K562 (cell line): ENCODE data around the gene ERF. TPM values are rescaled to one million over a fixed set of nuclear protein-coding genes. Genes with fewer than 3 reads are reported as not detected.

Experiments
- ATAC-seq: fragments of 200-7000 bp; cut with Tn5 transposase; 3 replicates; pipeline ENCODE4 v1.9.1; 2020; ENCODE audit warnings: moderate library complexity
- BruUV-seq: library from RNA; stranded (reverse); fragments of 400-500 nt; replicated peaks from 2 replicates; lab custom pipeline; 2021; lab: Mats Ljungman, UMichigan
- CTCF ChIA-PET: fragments of 300-600 bp; formaldehyde crosslinking; extraction: SDS; loops from one replicate; lab custom pipeline; 2021; ENCODE audit warnings: low intra/inter-chr PET ratio; lab: Yijun Ruan, JAX
- POLR2A ChIA-PET: fragments of 300-600, 350-650 bp; sonication (Branson Sonifier 250); formaldehyde crosslinking; extraction: SDS; loops from one replicate; lab custom pipeline; 2021; ENCODE audit warnings: antibody characterized with exemption, inconsistent platforms; lab: Yijun Ruan, JAX
- DNase-seq, 4 experiments: peaks; one replicate each; pipeline versions ENCODE4 v3.0.0 to v3.0.0-alpha.2; 2011 to 2018; ENCODE audit warnings: low spot score in 3 of 4, mixed read lengths in 3 of 4; ENCODE audit errors: extremely low read depth in 1 of 4
- FAIRE-seq: peaks from 2 replicates; lab custom pipeline; 2011; peaks lifted over from hg19 to GRCh38; lab: Jason Lieb, UNC
- H2AFZ ChIP-seq: 2 replicates; pipeline ENCODE4 v1.6.0; 2011; ENCODE audit warnings: low read depth, low read length, control low read depth, inconsistent platforms
- H3K27ac ChIP-seq: fragments of 200-600 bp; 3 replicates; pipeline ENCODE4 v1.8.0; 2011; ENCODE audit warnings: low read depth, mild to moderate bottlenecking, control low read depth, inconsistent platforms, low read length, moderate library complexity, mixed read lengths; ENCODE audit errors: extremely low read depth
- H3K27me3 ChIP-seq, 2 experiments: fragments of 300-600 bp in 1 of 2; 2 replicates in 1 of 2; 3 replicates in 1 of 2; pipeline versions ENCODE4 v1.6.0 to v1.8.0; 2011; ENCODE audit warnings: inconsistent platforms in 2 of 2, low read length in 2 of 2, mild to moderate bottlenecking in 1 of 2, mixed read lengths in 1 of 2, moderate library complexity in 1 of 2; ENCODE audit not compliant: control insufficient read depth in 2 of 2, insufficient read depth in 2 of 2
- H3K36me3 ChIP-seq: fragments of 300-600 bp; 3 replicates; pipeline ENCODE4 v1.8.0; 2011; ENCODE audit warnings: mild to moderate bottlenecking, low read length, inconsistent platforms; ENCODE audit not compliant: control insufficient read depth, insufficient read depth
- H3K4me1 ChIP-seq, 2 experiments: fragments of 200-600 bp in 1 of 2; replicated peaks in 1 of 2; 2 replicates in 1 of 2; 3 replicates in 1 of 2; pipeline versions ENCODE4 v1.5.1 to v1.8.0; 2011; ENCODE audit warnings: inconsistent platforms in 2 of 2, low read length in 2 of 2, mild to moderate bottlenecking in 1 of 2, mixed read lengths in 1 of 2, moderate library complexity in 1 of 2; ENCODE audit not compliant: control insufficient read depth in 2 of 2, insufficient read depth in 2 of 2
- H3K4me2 ChIP-seq: 2 replicates; pipeline ENCODE4 v1.6.1; 2011; ENCODE audit warnings: low read length, control low read depth, inconsistent platforms, mixed read lengths; ENCODE audit not compliant: insufficient read depth
- H3K4me3 ChIP-seq: fragments of 200-600 bp; sonication (generic), shearing (Covaris generic); 2 replicates; pipeline ENCODE4 v1.5.1; 2016; ENCODE audit warnings: control low read depth, inconsistent platforms
- H3K79me2 ChIP-seq: fragments of 200-600 bp; 3 replicates; pipeline ENCODE4 v1.8.0; 2011; ENCODE audit warnings: low read length, inconsistent platforms; ENCODE audit not compliant: control insufficient read depth, insufficient read depth
- H3K9ac ChIP-seq, 2 experiments: 2 replicates each; pipeline versions ENCODE4 v1.6.0 to v1.6.1; 2011; ENCODE audit warnings: low read depth in 2 of 2, low read length in 2 of 2, control low read depth in 1 of 2, inconsistent platforms in 1 of 2, mild to moderate bottlenecking in 1 of 2, mixed read lengths in 1 of 2; ENCODE audit not compliant: insufficient read depth in 1 of 2
- H3K9me1 ChIP-seq: one replicate; pipeline ENCODE4 v1.6.0; 2011; ENCODE audit warnings: inconsistent platforms, mild to moderate bottlenecking, low read length, moderate library complexity; ENCODE audit not compliant: control insufficient read depth, insufficient read depth
- H3K9me3 ChIP-seq: replicated peaks from 2 replicates; pipeline ENCODE4 v1.5.1; 2011; ENCODE audit warnings: low read depth, low read length, inconsistent platforms; ENCODE audit not compliant: control insufficient read depth, insufficient read depth
- H4K20me1 ChIP-seq: replicated peaks from 2 replicates; pipeline ENCODE4 v1.6.1; 2011; ENCODE audit warnings: low read length, inconsistent platforms, mixed read lengths; ENCODE audit not compliant: control insufficient read depth, insufficient read depth
- CC2D1A ChIP-seq: fragments of 450-650 bp; IDR thresholded peaks from 2 replicates; pipeline ENCODE4 v1.6.1; 2017; ENCODE audit warnings: mild to moderate bottlenecking
- CHD4 ChIP-seq: fragments of 200-600 bp; sonication (generic); IDR thresholded peaks from 3 replicates; pipeline ENCODE4 v1.6.1; 2012; ENCODE audit warnings: low read depth, mild to moderate bottlenecking, mixed read lengths, low read length, inconsistent platforms; ENCODE audit not compliant: insufficient read depth, insufficient replicate concordance, poor library complexity, severe bottlenecking
- ELF4 ChIP-seq: fragments of 450-650 bp; formaldehyde crosslinking; IDR thresholded peaks from 2 replicates; pipeline ENCODE4 v1.4.0; 2022; ENCODE audit warnings: missing genetic modification characterization
- ETV5 ChIP-seq: sonication (generic); formaldehyde crosslinking; IDR thresholded peaks from 2 replicates; pipeline ENCODE4 v1.4.0; 2020; ENCODE audit warnings: low read depth, mild to moderate bottlenecking, missing genetic modification reagents
- FIP1L1 ChIP-seq: fragments of 200-400 bp; formaldehyde crosslinking; IDR thresholded peaks from 2 replicates; pipeline ENCODE4 v1.6.1; 2018; ENCODE audit warnings: mild to moderate bottlenecking, low read depth, low read length; ENCODE audit not compliant: poor library complexity, severe bottlenecking
- HOXB6 ChIP-seq: fragments of 250-450 bp; sonication (Bioruptor Pico); IDR thresholded peaks from 2 replicates; pipeline ENCODE4 v1.5.1; 2022; ENCODE audit warnings: mild to moderate bottlenecking, borderline replicate concordance
- NRF1 ChIP-seq, 2 experiments: fragments of 450-650 bp; IDR thresholded peaks in 1 of 2; conservative IDR thresholded peaks in 1 of 2; 2 replicates each; pipeline ENCODE4 v1.6.1; 2014; ENCODE audit warnings: mild to moderate bottlenecking in 2 of 2
- SIN3A ChIP-seq, 2 experiments: fragments of 150-350 bp in 1 of 2; IDR thresholded peaks; 2 replicates each; pipeline ENCODE4 v1.6.1; 2011 to 2016; ENCODE audit warnings: borderline replicate concordance in 2 of 2, low read depth in 2 of 2, low read length in 2 of 2, mild to moderate bottlenecking in 2 of 2, moderate library complexity in 2 of 2; ENCODE audit not compliant: control insufficient read depth in 1 of 2
- SMARCE1 ChIP-seq: fragments of 450-650 bp; IDR thresholded peaks from 2 replicates; pipeline ENCODE4 v1.7.1; 2016; ENCODE audit warnings: mild to moderate bottlenecking
- SRSF1 ChIP-seq: fragments of 200-400 bp; formaldehyde crosslinking; IDR thresholded peaks from 2 replicates; pipeline ENCODE4 v1.6.1; 2017; ENCODE audit warnings: mild to moderate bottlenecking, low read depth, low read length, moderate library complexity
- ZC3H11A ChIP-seq: IDR thresholded peaks from 2 replicates; pipeline ENCODE4 v1.6.1; 2012; ENCODE audit warnings: low read depth, low read length, improper control_type of control experiment
- ZNF175 ChIP-seq: fragments of 200-800 bp; sonication (Bioruptor generic); IDR thresholded peaks from 2 replicates; pipeline ENCODE4 v1.6.1; 2016; ENCODE audit warnings: low read depth, mild to moderate bottlenecking, missing genetic modification characterization, missing compliant biosample characterization
- WGBS: fragments of 100-300 bp; shearing (Covaris generic); methylation state at CpG from one replicate; pipeline ENCODE4 v1.1.6; 2016; ENCODE audit warnings: low coverage, mixed read lengths; ENCODE audit not compliant: insufficient coverage; ENCODE audit errors: missing lambda C conversion rate; 5-methylcytosine and 5-hydroxymethylcytosine counted together
- in situ Hi-C: fragments of 300-500 bp; cut with MboI; formaldehyde crosslinking; loops from 4 replicates; pipeline ENCODE4 v1.15.0; 2018; ENCODE audit warnings: inconsistent platforms, mixed read lengths
- intact Hi-C: fragments of 100-400 bp; cut with micrococcal nuclease; formaldehyde crosslinking; loops from 2 replicates; pipeline ENCODE4 v1.14.2; 2022
- polyA plus RNA-seq, 8 experiments: library from polyadenylated mRNA; depleted of rRNA in 4 of 8; stranded (reverse) in 5 of 8; unstranded in 3 of 8; fragments of >200 nt; fragmentation: Nextera tagmentation in 2 of 8; fragmentation: Illumina TruSeq in 1 of 8; extraction: Ambion mirVana in 2 of 8; extraction: Trizol in 1 of 8; gene quantifications; 2 replicates each; pipeline versions ENCODE4 v1.2.1 to v1.2.3, GENCODE V29; 2011 to 2014; ENCODE audit warnings: inconsistent platforms in 1 of 8, missing spikeins in 1 of 8
- total RNA-seq, 7 experiments: library from RNA; depleted of rRNA in 6 of 7; stranded (reverse); fragments of >200 nt in 6 of 7; fragmentation: Illumina TruSeq in 2 of 7; extraction: Trizol in 2 of 7; gene quantifications; 2 replicates each; pipeline versions ENCODE4 v1.2.1 to v1.2.3, GENCODE V29; 2011 to 2021; ENCODE audit warnings: low replicate concordance in 1 of 7
- TF ChIP-seq, protein P1 (sequence below): sonication (generic); formaldehyde crosslinking; IDR thresholded peaks from 2 replicates; pipeline ENCODE4 v1.8.0; 2022; ENCODE audit warnings: mild to moderate bottlenecking, low read depth, missing genetic modification reagents
- TF ChIP-seq, protein P2 (sequence below), 3 experiments: IDR thresholded peaks in 2 of 3; conservative IDR thresholded peaks in 1 of 3; 2 replicates each; pipeline ENCODE4 v1.5.1; 2011 to 2012; ENCODE audit warnings: low read length in 3 of 3, mild to moderate bottlenecking in 3 of 3, control low read depth in 2 of 3, improper control_type of control experiment in 1 of 3, inconsistent platforms in 1 of 3, low read depth in 1 of 3, mixed read lengths in 1 of 3, moderate library complexity in 1 of 3; ENCODE audit not compliant: insufficient read depth in 2 of 3
- TF ChIP-seq, protein P3 (sequence below): fragments of 450-650 bp; IDR thresholded peaks from 2 replicates; pipeline ENCODE4 v1.6.1; 2016; ENCODE audit warnings: borderline replicate concordance

ERF gene
- total and polyA plus RNA-seq, 9 of the 15 experiments (the other 6 are each of a cell fraction or from before 2014, with no cell fraction given): 0.03 to 75.4 (median 27.0) TPM

DNA sequence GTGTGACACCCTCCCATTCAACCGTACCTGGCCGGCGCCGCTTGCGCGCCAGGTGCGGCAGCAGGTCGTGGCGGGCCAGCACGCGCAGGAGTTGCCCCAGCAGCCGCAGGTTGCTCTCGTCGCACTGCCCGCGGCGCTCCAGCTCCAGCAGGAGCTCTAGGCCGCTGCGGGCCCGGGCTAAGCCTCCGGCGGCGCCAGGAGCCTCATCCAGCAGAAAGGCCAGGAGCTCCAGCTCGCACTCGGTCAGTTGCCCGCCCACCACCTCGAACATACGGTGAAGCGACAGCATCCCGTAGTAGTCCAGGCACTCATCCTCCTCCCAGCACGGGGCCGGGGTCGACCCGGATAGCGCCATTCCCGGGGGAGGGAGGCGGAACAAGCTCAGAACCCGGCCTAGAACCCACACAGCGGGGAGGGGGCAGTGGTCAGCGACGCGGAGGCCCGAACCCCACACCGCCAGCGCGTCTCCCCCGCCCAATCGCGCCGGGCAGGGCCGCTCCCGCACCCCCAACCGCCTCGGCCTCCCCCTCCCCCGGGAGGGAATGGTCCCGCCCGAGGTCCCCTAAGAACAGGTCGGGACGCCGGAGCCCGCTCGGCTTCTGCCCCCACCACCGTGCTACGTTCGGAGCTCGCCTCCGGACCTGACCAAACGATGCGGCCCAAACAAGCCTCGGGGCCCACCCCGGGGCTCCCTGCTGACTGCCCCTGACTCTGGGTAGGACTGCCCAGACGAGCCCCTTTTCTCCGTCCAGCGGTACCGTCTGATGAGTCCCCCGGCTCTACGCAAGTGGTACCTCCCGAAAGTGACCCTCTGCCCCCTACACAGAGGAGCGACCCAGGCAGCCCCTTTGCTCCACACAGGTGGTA is 38.0 kb downstream of the ERF start:
- DNase-seq (peak; percentile 61 to 80 (median 72)), FAIRE-seq (no peak), ATAC-seq (peak; percentile 45)
- Histone ChIP-seq H4K20me1 (peaks cover 16% of the 10 kb centered on the region), H3K4me3 (peak overlapping the region; percentile 82), H3K36me3 (peaks cover 47% of the 10 kb centered on the region), H2AFZ (peak overlapping the region; percentile 89), H3K4me2 (peak overlapping the region; percentile 96), H3K9me3 (no peaks in the 10 kb centered on the region), H3K4me1 (peaks cover 30 to 55% of the 10 kb centered on the region in 2 experiments), H3K27ac (peak overlapping the region; percentile 91), H3K9me1 (peaks cover 6% of the 10 kb centered on the region), H3K79me2 (peaks cover 95% of the 10 kb centered on the region), H3K9ac (peak overlapping the region; percentile 89 to 96), H3K27me3 (no peaks in the 10 kb centered on the region)
- BruUV-seq: no TSS peak
- ChIA-PET POLR2A (interaction anchor here (0.5 to 3.1 kb wide), 12 partner anchors 9 to 114 kb away, joined by 3 to 19 read pairs (median 4); partner anchors contain the start of gene GSK3A), CTCF (no interaction called here)
- WGBS: under 1% methylated on average over 66 of the region's 79 CpGs
- intact Hi-C loops: no loop called here
- in situ Hi-C loops: no loop called here
- TF ChIP-seq CC2D1A (no peak), NRF1 (conservative IDR thresholded peaks at IDR 0.05 in 1 of 2, IDR thresholded peaks at IDR 0.05 in 1 of 2) (peak; percentile 60 to 66), CHD4 (no peak), SRSF1 (no peak), SIN3A (IDR thresholded peaks at IDR 0.05; ENCODE audit: borderline replicate concordance in 2 of 2, control insufficient read depth in 1 of 2, low read depth in 2 of 2, low read length in 2 of 2) (peak in 1 of 2 experiments; percentile 51; a peak in 1 of 4 replicates), ELF4 (no peak), ETV5 (peak; percentile 8; the same call in 1 of the 2 replicates), ZNF175 (CRISPR knock-in tag) (no peak), HOXB6 (no peak), SMARCE1 (no peak), ZC3H11A (no peak), FIP1L1 (peak; percentile 72)
- TF ChIP-seq, protein P1, sequence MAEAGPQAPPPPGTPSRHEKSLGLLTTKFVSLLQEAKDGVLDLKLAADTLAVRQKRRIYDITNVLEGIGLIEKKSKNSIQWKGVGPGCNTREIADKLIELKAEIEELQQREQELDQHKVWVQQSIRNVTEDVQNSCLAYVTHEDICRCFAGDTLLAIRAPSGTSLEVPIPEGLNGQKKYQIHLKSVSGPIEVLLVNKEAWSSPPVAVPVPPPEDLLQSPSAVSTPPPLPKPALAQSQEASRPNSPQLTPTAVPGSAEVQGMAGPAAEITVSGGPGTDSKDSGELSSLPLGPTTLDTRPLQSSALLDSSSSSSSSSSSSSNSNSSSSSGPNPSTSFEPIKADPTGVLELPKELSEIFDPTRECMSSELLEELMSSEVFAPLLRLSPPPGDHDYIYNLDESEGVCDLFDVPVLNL: no peak
- TF ChIP-seq, protein P2, sequence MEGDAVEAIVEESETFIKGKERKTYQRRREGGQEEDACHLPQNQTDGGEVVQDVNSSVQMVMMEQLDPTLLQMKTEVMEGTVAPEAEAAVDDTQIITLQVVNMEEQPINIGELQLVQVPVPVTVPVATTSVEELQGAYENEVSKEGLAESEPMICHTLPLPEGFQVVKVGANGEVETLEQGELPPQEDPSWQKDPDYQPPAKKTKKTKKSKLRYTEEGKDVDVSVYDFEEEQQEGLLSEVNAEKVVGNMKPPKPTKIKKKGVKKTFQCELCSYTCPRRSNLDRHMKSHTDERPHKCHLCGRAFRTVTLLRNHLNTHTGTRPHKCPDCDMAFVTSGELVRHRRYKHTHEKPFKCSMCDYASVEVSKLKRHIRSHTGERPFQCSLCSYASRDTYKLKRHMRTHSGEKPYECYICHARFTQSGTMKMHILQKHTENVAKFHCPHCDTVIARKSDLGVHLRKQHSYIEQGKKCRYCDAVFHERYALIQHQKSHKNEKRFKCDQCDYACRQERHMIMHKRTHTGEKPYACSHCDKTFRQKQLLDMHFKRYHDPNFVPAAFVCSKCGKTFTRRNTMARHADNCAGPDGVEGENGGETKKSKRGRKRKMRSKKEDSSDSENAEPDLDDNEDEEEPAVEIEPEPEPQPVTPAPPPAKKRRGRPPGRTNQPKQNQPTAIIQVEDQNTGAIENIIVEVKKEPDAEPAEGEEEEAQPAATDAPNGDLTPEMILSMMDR (IDR thresholded peaks at IDR 0.05 in 2 of 3, conservative IDR thresholded peaks at IDR 0.05 in 1 of 3; ENCODE audit: insufficient read depth in 2 of 3, low read depth in 1 of 3, low read length in 3 of 3): peak in 1 of 3 experiments; percentile 14; a peak in 2 of 6 replicates
- TF ChIP-seq, protein P3, sequence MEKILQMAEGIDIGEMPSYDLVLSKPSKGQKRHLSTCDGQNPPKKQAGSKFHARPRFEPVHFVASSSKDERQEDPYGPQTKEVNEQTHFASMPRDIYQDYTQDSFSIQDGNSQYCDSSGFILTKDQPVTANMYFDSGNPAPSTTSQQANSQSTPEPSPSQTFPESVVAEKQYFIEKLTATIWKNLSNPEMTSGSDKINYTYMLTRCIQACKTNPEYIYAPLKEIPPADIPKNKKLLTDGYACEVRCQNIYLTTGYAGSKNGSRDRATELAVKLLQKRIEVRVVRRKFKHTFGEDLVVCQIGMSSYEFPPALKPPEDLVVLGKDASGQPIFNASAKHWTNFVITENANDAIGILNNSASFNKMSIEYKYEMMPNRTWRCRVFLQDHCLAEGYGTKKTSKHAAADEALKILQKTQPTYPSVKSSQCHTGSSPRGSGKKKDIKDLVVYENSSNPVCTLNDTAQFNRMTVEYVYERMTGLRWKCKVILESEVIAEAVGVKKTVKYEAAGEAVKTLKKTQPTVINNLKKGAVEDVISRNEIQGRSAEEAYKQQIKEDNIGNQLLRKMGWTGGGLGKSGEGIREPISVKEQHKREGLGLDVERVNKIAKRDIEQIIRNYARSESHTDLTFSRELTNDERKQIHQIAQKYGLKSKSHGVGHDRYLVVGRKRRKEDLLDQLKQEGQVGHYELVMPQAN: peak; percentile 57
